ENCODE results near the gene GOLM1. TPM values are rescaled to one million over a fixed set of nuclear protein-coding genes. Genes with fewer than 3 reads are reported as not detected.

The GOLM1 gene
- total and polyA plus RNA-seq, 2 experiments from 2014 or later = 60.2 to 66.7 TPM

DNA sequence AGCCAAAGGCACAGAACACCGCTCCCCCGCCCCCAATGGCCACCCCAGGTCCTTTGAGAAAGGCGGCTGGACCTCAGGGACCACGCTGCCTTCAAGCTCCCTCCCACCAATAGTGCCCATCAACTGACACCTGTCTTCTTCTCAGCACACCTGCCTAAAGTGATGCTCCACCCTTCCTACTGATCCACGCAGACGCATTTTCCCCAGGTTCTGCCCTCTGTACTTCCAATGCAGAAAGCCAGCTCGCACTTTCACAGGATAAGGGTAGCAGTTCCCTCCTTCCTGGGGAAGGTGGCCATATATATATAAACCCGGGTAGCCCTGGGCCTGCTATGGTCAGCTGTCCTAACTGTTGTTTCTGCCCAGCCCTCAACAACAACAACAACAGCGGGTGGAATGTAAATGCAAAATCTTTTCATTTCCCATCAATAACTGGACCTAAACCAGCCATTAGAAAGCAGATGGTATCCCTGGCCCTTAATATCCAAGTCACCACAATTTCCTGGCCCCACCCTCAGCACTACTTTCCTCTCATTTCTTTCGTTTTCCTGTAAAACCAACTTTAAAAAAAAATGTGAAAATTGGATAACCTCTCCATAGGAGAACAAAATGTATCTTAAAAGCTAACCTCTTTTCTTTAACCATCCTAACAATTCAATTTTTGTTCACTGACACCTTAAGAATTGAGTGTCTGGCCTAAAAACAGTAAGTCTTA lies 1.7 kb downstream of the GOLM1 start:
- DNase-seq (ENCODE audit: low read depth in 1 of 2, low spot score in 1 of 2) = no peak
- Histone ChIP-seq H3K36me3 (no peaks in the 10 kb centered on the region), H3K27ac (no peak overlapping the region), H3K27me3 (peaks cover 16% of the 10 kb centered on the region), H3K4me1 (ENCODE audit: low read depth) (peaks cover 5% of the 10 kb centered on the region), H3K9me3 (ENCODE audit: low read depth) (no peaks in the 10 kb centered on the region), H3K4me3 (no peak overlapping the region)
- TF ChIP-seq, protein P1, sequence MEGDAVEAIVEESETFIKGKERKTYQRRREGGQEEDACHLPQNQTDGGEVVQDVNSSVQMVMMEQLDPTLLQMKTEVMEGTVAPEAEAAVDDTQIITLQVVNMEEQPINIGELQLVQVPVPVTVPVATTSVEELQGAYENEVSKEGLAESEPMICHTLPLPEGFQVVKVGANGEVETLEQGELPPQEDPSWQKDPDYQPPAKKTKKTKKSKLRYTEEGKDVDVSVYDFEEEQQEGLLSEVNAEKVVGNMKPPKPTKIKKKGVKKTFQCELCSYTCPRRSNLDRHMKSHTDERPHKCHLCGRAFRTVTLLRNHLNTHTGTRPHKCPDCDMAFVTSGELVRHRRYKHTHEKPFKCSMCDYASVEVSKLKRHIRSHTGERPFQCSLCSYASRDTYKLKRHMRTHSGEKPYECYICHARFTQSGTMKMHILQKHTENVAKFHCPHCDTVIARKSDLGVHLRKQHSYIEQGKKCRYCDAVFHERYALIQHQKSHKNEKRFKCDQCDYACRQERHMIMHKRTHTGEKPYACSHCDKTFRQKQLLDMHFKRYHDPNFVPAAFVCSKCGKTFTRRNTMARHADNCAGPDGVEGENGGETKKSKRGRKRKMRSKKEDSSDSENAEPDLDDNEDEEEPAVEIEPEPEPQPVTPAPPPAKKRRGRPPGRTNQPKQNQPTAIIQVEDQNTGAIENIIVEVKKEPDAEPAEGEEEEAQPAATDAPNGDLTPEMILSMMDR (IDR thresholded peaks at IDR 0.05; ENCODE audit: low read depth, low read length) = no peak

DNA sequence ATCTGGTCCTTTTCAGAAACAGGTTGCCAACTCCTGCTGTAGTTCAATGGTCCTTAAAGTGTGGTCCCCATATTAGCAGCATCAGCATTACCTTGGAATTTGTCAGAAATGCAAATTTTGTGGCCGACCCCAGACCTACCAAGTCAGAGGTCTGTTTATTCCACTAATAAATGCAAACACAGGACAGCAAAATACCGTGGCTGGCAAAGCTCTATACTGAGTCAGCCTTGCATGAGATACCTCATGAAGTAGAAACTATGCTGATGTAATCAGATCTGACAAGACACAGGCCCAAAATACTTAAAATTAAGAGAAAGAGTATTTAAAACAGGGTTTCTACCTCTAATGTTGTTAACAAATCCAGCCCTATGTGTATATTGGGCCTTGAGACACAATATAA lies 3.0 kb downstream of the GOLM1 start:
- H3K36me3 ChIP-seq = no peaks in the 10 kb centered on the region
- TF ChIP-seq, protein P1 (IDR thresholded peaks at IDR 0.05; ENCODE audit: low read depth, low read length) = no peak
- peak in 1 of 2 donors; percentile 36 for DNase-seq (ENCODE audit: low read depth in 1 of 2, low spot score in 1 of 2)
- no peaks in the 10 kb centered on the region for H3K9me3 ChIP-seq (ENCODE audit: low read depth)
- H3K27me3 ChIP-seq = peaks cover 9% of the 10 kb centered on the region
- H3K4me3 ChIP-seq = no peak overlapping the region
- peaks cover 5% of the 10 kb centered on the region for H3K4me1 ChIP-seq (ENCODE audit: low read depth)
- no peak overlapping the region for H3K27ac ChIP-seq

DNA sequence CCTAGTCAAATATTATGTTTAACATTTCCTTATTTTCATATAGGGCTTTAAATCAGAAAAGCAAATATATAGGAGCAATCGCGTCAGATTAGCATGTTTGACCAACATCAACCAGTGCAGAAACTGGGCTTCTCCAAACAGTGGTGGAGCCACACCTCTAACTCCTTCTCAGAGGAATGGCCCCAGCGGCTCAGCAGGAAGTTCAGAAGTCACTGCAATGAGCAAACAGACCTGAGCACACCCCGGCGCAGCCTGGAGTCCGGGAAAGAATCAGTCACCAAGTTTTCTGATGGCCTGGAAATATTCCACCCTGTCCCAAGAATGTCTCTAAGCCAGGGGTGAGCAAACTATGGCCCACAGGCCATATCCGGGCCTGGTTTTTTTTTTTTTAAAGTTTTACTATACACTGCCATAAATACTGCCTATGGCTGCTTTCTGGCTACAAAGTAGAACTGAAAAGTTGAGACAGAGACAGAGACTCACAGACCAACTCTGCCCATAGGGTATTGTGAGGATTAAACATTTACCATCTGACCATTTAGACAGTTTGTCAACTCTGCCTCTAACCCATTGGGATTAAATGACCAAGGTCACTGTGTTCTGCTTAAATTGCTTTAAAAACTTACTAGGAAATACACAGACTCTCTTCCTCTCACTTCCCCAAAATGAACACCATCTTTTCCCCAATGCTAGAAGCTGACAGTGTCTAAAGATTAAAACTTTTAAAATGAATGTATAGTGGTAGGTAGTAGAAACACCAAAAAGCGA lies 5.4 kb downstream of the GOLM1 start:
- Histone ChIP-seq H3K27me3 (no peaks in the 10 kb centered on the region), H3K27ac (no peak overlapping the region), H3K4me3 (no peak overlapping the region), H3K36me3 (no peaks in the 10 kb centered on the region), H3K4me1 (ENCODE audit: low read depth) (peaks cover 5% of the 10 kb centered on the region), H3K9me3 (ENCODE audit: low read depth) (no peaks in the 10 kb centered on the region)
- peak in 1 of 2 donors; percentile 55 for DNase-seq (ENCODE audit: low read depth in 1 of 2, low spot score in 1 of 2)
- TF ChIP-seq, protein P1 (IDR thresholded peaks at IDR 0.05; ENCODE audit: low read depth, low read length) = no peak

DNA sequence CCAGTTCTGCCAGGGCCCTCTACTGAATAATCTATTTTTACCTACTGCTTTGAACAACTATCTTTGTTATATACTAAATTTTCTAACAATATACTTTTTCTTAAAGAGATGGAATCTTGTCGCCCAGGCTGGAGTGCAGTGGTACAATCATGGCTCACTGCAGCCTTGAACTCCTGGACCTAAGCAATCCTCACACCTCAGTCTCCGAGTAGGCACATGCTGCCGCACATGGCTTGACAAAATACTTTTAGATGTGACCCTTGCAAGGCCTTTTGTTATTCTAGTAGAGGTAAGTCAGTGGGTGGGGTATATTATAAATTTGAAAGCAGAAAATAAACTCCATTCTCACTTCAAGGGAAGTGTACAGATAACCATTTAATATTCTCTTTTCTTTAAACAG lies 7.9 kb downstream of the GOLM1 start:
- TF ChIP-seq, protein P1 (IDR thresholded peaks at IDR 0.05; ENCODE audit: low read depth, low read length) = no peak
- no peak overlapping the region for H3K27ac ChIP-seq
- DNase-seq (ENCODE audit: low read depth in 1 of 2, low spot score in 1 of 2) = no peak
- H3K4me1 ChIP-seq (ENCODE audit: low read depth) = no peaks in the 10 kb centered on the region
- no peaks in the 10 kb centered on the region for H3K27me3 ChIP-seq
- H3K36me3 ChIP-seq = no peaks in the 10 kb centered on the region
- H3K4me3 ChIP-seq = no peak overlapping the region
- H3K9me3 ChIP-seq (ENCODE audit: low read depth) = no peaks in the 10 kb centered on the region

DNA sequence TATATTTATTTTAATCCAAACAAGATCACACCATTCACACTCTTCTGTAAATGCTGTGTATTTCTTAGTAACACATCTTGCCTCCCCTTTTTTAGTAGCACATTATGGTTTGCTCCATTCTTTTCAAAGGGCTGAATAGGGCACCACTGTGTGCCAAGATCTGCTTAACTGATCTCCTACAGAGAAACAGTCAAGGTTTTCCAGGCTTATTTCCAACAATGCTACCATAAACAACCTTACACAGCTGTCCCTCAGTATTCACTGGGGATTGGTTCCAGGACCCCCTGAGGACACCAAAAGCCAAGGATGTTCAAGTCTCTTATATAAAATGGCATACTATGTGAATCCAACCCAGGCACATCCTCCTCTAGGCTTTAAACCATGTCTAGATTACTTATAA lies 16.5 kb downstream of the GOLM1 start:
- TF ChIP-seq, protein P1 (IDR thresholded peaks at IDR 0.05; ENCODE audit: low read depth, low read length) = no peak
- no peak overlapping the region for H3K27ac ChIP-seq
- H3K36me3 ChIP-seq = no peaks in the 10 kb centered on the region
- H3K4me1 ChIP-seq (ENCODE audit: low read depth) = peaks cover 12% of the 10 kb centered on the region
- DNase-seq (ENCODE audit: low read depth in 1 of 2, low spot score in 1 of 2) = peak in 1 of 2 donors; percentile 29
- no peak overlapping the region for H3K4me3 ChIP-seq
- no peaks in the 10 kb centered on the region for H3K27me3 ChIP-seq
- H3K9me3 ChIP-seq (ENCODE audit: low read depth) = no peaks in the 10 kb centered on the region

Measured in cardiac muscle cell (in vitro differentiated cells and primary cell).